ENCODE results near the gene C17orf58.

The C17orf58 gene

DNA sequence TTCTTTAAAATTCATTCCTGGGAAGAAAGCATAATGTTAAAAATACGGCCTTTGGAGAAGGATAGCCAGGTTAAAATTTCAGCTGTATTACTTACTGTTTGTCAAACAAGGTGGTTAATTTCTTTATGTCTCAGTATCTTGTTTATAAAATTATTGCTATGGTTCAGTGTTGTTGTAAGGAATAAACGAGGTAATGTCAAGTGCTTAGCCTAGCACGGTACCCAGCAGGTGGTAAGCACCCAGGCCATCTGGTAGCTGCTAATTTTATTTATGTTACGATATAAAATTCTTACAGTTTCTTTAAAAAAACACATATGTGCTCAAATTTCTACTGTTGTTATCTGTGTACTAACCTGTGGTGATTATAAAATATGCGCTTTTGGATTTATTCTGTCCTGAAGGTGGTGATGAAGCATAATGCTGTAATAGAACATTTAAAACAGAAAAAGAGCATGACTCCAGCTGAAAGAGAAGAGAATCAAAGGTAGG lies 48.9 kb downstream of the C17orf58 start:
- no peak for DNase-seq

GRCh38 chr17:67946513-67946912 lies 49.8 kb downstream of the C17orf58 start:
- no peak for DNase-seq

- DNase-seq: no peak
Measured at GRCh38 chr17:67944035-67944434, 52.2 kb downstream of the C17orf58 start.

- no peak for DNase-seq
Measured at GRCh38 chr17:67942810-67943209, 53.5 kb downstream of the C17orf58 start.

Data from CD4-positive, alpha-beta T cell treated with Interleukin-4 for 4 hours (primary cell).